B cell (primary cell): ENCODE measurements around the gene PLCB4. TPM values are rescaled to one million over a fixed set of nuclear protein-coding genes. Genes with fewer than 3 reads are reported as not detected.

Experiments
- ATAC-seq: fragments of 200-7000 bp; cut with Tn5 transposase; one replicate; pipeline ENCODE4 v1.10.0; 2021; ENCODE audit warnings: low read depth, mild to moderate bottlenecking, moderate number of reproducible peaks, moderate library complexity
- CTCF ChIA-PET: fragments of 350-600 bp; sonication (Branson Sonifier 250); formaldehyde crosslinking; loops from one replicate; lab custom pipeline; 2021; ENCODE audit warnings: antibody characterized with exemption, inconsistent platforms; lab: Charles Lee
- POLR2A ChIA-PET: fragments of 350-600 bp; sonication (Branson Sonifier 250); formaldehyde crosslinking; loops from one replicate; lab custom pipeline; 2021; ENCODE audit warnings: antibody characterized with exemption; lab: Charles Lee
- DNase-seq: peaks from one replicate; pipeline ENCODE4 v3.0.0; 2013
- H2AFZ ChIP-seq: 2 replicates; pipeline ENCODE4 v1.6.1; 2012; ENCODE audit warnings: mild to moderate bottlenecking, low read depth, low read length; ENCODE audit not compliant: insufficient read depth, poor library complexity, severe bottlenecking
- H3K27ac ChIP-seq, 2 donors: 1 replicate in 1 of 2; 2 replicates in 1 of 2; pipeline ENCODE4 v1.5.1; 2012 to 2013; ENCODE audit warnings: low read length in 2 of 2, mild to moderate bottlenecking in 2 of 2, moderate library complexity in 1 of 2
- H3K27me3 ChIP-seq, 4 experiments: fragments of 200-600 bp in 1 of 4; sonication (generic) in 1 of 4; replicated peaks in 1 of 4; 1 replicate in 2 of 4; 2 replicates in 2 of 4; pipeline versions ENCODE4 v1.6.1 to v1.7.0; 2013 to 2016; ENCODE audit warnings: low read length in 3 of 4, mild to moderate bottlenecking in 2 of 4, mixed read lengths in 1 of 4, moderate library complexity in 1 of 4; ENCODE audit not compliant: insufficient read depth in 4 of 4, control insufficient read depth in 3 of 4; ENCODE audit errors: control extremely low read depth in 1 of 4
- H3K36me3 ChIP-seq, 2 experiments: replicated peaks in 1 of 2; 1 replicate in 1 of 2; 2 replicates in 1 of 2; pipeline versions ENCODE4 v1.6.1 to v1.7.1; 2013; ENCODE audit warnings: low read length in 1 of 2; ENCODE audit not compliant: insufficient read depth in 2 of 2, control insufficient read depth in 1 of 2; ENCODE audit errors: control extremely low read depth in 1 of 2, extremely low read depth in 1 of 2
- H3K4me1 ChIP-seq, 2 donors: fragments of 200-600 bp in 1 of 2; sonication (generic) in 1 of 2; 1 replicate in 1 of 2; 2 replicates in 1 of 2; pipeline versions ENCODE4 v1.5.1 to v1.6.1; 2013 to 2017; ENCODE audit warnings: low read length in 2 of 2; ENCODE audit not compliant: control insufficient read depth in 2 of 2, insufficient read depth in 2 of 2
- H3K4me2 ChIP-seq: replicated peaks from 2 replicates; pipeline ENCODE3; 2012; ENCODE audit warnings: mild to moderate bottlenecking, low read depth, low read length; ENCODE audit not compliant: poor library complexity, severe bottlenecking
- H3K4me3 ChIP-seq, 5 experiments: fragments of 200-600 bp in 1 of 5; sonication (generic) in 1 of 5; 1 replicate in 3 of 5; 2 replicates in 2 of 5; pipeline versions ENCODE4 v1.5.1 to v1.7.0; 2011 to 2016; ENCODE audit warnings: low read length in 4 of 5, mild to moderate bottlenecking in 4 of 5, low read depth in 2 of 5, control low read depth in 1 of 5, moderate library complexity in 1 of 5; ENCODE audit not compliant: insufficient read depth in 1 of 5; ENCODE audit errors: control extremely low read depth in 1 of 5, extremely low read depth in 1 of 5
- H3K79me2 ChIP-seq: fragments of 200-600 bp; sonication (generic); one replicate; pipeline ENCODE4 v1.6.0; 2016; ENCODE audit warnings: low read length; ENCODE audit not compliant: control insufficient read depth, insufficient read depth
- H3K9ac ChIP-seq: fragments of 200-600 bp; sonication (generic); 2 replicates; pipeline ENCODE4 v1.6.1; 2017; ENCODE audit warnings: mild to moderate bottlenecking, low read length, moderate library complexity
- H3K9me3 ChIP-seq, 3 donors: one replicate each; pipeline versions ENCODE4 v1.6.1 to v1.7.1; 2013; ENCODE audit warnings: low read length in 2 of 3; ENCODE audit not compliant: control insufficient read depth in 2 of 3, insufficient read depth in 1 of 3; ENCODE audit errors: control extremely low read depth in 1 of 3
- H4K20me1 ChIP-seq: 2 replicates; pipeline ENCODE4 v1.6.0; 2012; ENCODE audit warnings: mild to moderate bottlenecking, low read length; ENCODE audit not compliant: insufficient read depth, control insufficient read depth, poor library complexity, severe bottlenecking
- H3K27ac Mint-ChIP-seq: one replicate; pipeline ENCODE4 v1.8.0; 2021; ENCODE audit warnings: mixed read lengths
- H3K27me3 Mint-ChIP-seq: one replicate; pipeline ENCODE4 v1.8.0; 2021; ENCODE audit warnings: mixed read lengths
- H3K4me1 Mint-ChIP-seq: one replicate; pipeline ENCODE4 v1.8.0; 2021; ENCODE audit warnings: mixed read lengths
- H3K4me3 Mint-ChIP-seq: one replicate; pipeline ENCODE4 v1.8.0; 2021; ENCODE audit warnings: mixed read lengths
- H3K9me3 Mint-ChIP-seq: one replicate; pipeline ENCODE4 v1.8.0; 2022; ENCODE audit warnings: mixed read lengths; ENCODE audit not compliant: insufficient read depth
- EZH2 ChIP-seq: IDR thresholded peaks from 2 replicates; pipeline ENCODE4 v1.6.1; 2012; ENCODE audit warnings: borderline replicate concordance, low read depth, mild to moderate bottlenecking, moderate library complexity, low read length; ENCODE audit not compliant: insufficient read depth, poor library complexity, severe bottlenecking
- WGBS: methylation state at CpG from one replicate; pipeline ENCODE4 v1.1.5; 2013; ENCODE audit warnings: missing lambda C conversion rate; ENCODE audit not compliant: insufficient coverage; 5-methylcytosine and 5-hydroxymethylcytosine counted together
- intact Hi-C: fragments of 100-400 bp; cut with micrococcal nuclease; formaldehyde crosslinking; loops from one replicate; pipeline ENCODE4 v1.10.0; 2022
- polyA plus RNA-seq: library from polyadenylated mRNA; depleted of rRNA; stranded (reverse); fragments of >200 nt; gene quantifications from 2 replicates; pipeline ENCODE4 v1.2.3, GENCODE V29; 2012
- total RNA-seq, 2 donors: library from RNA; stranded (reverse); fragments of 120-200 nt in 1 of 2; gene quantifications; 1 replicate in 1 of 2; 2 replicates in 1 of 2; pipeline versions ENCODE4 v1.2.3 to v1.2.4, GENCODE V29; 2013 to 2022
- TF ChIP-seq, protein P1 (sequence below): fragments of 200-600 bp; IDR thresholded peaks from one replicate; pipeline ENCODE4 v1.8.0; 2022; ENCODE audit warnings: antibody characterized with exemption, mild to moderate bottlenecking

PLCB4 gene
- total and polyA plus RNA-seq, 2 donors (not counting 1 experiment from before 2014, with no cell fraction given), result not detected

DNA sequence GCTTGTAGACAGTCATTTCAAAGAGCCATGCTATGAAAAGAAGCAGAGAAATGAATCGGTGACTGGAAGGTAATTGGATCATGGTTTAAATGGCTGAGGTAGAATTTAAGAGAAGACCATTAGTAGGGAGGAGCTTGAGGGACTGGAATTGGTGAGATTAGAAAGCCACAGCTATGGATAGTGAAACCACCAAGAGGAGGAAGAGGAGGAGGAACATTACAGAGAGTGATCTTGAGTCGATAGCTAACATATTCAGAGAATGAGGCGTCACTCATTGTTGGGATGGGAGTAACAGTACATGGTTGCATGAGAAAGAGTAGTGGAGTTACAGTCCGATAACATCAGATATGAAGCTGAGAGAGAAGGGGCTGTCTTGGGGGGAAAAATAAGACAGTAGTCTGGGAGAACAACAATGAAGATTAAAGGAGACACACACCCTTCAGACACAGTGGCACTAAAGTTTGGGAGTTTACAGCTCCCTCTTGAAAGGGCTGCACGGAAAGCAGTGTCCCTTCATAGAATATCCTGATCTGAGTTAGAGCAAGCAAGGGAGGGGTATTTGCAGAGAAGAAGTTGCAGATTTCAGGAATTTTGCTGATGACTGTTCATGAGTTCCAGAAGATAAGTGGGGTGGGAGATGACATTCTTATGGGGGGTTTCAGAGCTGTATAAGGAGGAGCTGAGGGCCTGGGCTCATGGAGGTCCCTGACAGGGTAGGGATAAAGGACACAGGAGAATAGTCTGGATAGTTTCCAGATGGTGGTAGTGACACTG is 430.4 kb downstream of the PLCB4 start:
- no peak overlapping the region for H3K27ac ChIP-seq
- no peaks in the 10 kb centered on the region for H4K20me1 ChIP-seq
- no peak overlapping the region for H3K4me3 Mint-ChIP-seq
- POLR2A ChIA-PET, result no interaction called here
- no peak overlapping the region for H2AFZ ChIP-seq
- H3K4me3 ChIP-seq, result no peak overlapping the region
- intact Hi-C loops, result no loop called here
- TF ChIP-seq, protein P1, sequence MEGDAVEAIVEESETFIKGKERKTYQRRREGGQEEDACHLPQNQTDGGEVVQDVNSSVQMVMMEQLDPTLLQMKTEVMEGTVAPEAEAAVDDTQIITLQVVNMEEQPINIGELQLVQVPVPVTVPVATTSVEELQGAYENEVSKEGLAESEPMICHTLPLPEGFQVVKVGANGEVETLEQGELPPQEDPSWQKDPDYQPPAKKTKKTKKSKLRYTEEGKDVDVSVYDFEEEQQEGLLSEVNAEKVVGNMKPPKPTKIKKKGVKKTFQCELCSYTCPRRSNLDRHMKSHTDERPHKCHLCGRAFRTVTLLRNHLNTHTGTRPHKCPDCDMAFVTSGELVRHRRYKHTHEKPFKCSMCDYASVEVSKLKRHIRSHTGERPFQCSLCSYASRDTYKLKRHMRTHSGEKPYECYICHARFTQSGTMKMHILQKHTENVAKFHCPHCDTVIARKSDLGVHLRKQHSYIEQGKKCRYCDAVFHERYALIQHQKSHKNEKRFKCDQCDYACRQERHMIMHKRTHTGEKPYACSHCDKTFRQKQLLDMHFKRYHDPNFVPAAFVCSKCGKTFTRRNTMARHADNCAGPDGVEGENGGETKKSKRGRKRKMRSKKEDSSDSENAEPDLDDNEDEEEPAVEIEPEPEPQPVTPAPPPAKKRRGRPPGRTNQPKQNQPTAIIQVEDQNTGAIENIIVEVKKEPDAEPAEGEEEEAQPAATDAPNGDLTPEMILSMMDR, result no peak
- TF ChIP-seq EZH2, result no peak
- WGBS, result 80% methylated on average over 4 of the region's 5 CpGs
- H3K9me3 Mint-ChIP-seq, result peaks cover 2% of the 10 kb centered on the region
- H3K9me3 ChIP-seq, result peaks cover 0 to 2% (median 0%) of the 10 kb centered on the region in 3 donors
- no peaks in the 10 kb centered on the region for H3K36me3 ChIP-seq
- CTCF ChIA-PET, result no interaction called here
- peaks cover 0 to 6% of the 10 kb centered on the region in 2 donors for H3K4me1 ChIP-seq
- H3K4me2 ChIP-seq, result no peak overlapping the region
- H3K27ac Mint-ChIP-seq, result no peak overlapping the region
- H3K27me3 ChIP-seq, result peaks cover 0 to 6% (median 1%) of the 10 kb centered on the region in 4 experiments
- H3K79me2 ChIP-seq, result no peaks in the 10 kb centered on the region
- DNase-seq (no peak), ATAC-seq (no peak)
- peaks cover 25% of the 10 kb centered on the region for H3K27me3 Mint-ChIP-seq
- H3K9ac ChIP-seq, result no peak overlapping the region
- H3K4me1 Mint-ChIP-seq, result no peaks in the 10 kb centered on the region

DNA sequence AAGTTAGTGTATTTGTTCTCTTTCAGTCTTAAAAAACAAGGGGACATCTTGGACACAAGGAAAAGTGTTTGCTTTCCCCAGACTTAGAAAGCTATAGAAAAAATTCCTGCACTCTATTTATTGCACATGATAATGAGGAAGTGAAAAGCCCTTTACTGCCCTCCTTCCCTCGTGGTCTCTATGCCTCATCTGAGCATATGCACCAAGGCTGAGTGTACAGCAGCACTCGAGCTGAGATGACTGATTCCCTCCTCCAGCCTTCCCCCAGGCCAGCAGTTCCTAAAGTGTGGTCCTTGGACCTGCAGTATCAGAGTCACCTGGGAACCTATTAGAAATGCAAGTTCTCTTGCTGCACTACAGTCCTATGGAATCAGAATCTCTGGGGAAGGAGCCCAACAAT is 431.2 kb downstream of the PLCB4 start:
- ATAC-seq, result no peak
- TF ChIP-seq, protein P1, result no peak
- TF ChIP-seq EZH2, result no peak
- H2AFZ ChIP-seq, result no peak overlapping the region
- 0% methylated on average over 2 of the region's 2 CpGs for WGBS
- H3K9ac ChIP-seq, result no peak overlapping the region
- no peak overlapping the region for H3K4me2 ChIP-seq
- H3K4me1 ChIP-seq, result peaks cover 0 to 6% of the 10 kb centered on the region in 2 donors
- intact Hi-C loops, result no loop called here
- H3K36me3 ChIP-seq, result no peaks in the 10 kb centered on the region
- DNase-seq, result no peak
- no peaks in the 10 kb centered on the region for H4K20me1 ChIP-seq
- H3K79me2 ChIP-seq, result no peaks in the 10 kb centered on the region
- H3K4me3 ChIP-seq, result no peak overlapping the region
- Mint-ChIP-seq H3K4me1 (no peaks in the 10 kb centered on the region), H3K27ac (no peak overlapping the region), H3K27me3 (peaks cover 21% of the 10 kb centered on the region), H3K9me3 (peaks cover 2% of the 10 kb centered on the region), H3K4me3 (no peak overlapping the region)
- POLR2A ChIA-PET, result no interaction called here
- CTCF ChIA-PET, result no interaction called here
- H3K27ac ChIP-seq, result no peak overlapping the region
- H3K27me3 ChIP-seq, result peaks cover 0 to 9% (median 6%) of the 10 kb centered on the region in 4 experiments
- peaks cover 0 to 2% (median 0%) of the 10 kb centered on the region in 3 donors for H3K9me3 ChIP-seq
